Calu3 (cell line): Measurements from ENCODE around the gene STYXL1. TPM values are rescaled to one million over a fixed set of nuclear protein-coding genes. Genes with fewer than 3 reads are reported as not detected.
"Not testable (repeated sequence)": the region's sequence is repeated elsewhere in the genome, so short reads cannot be mapped to it uniquely, and the experiment has no call there.

Experiments used
- BruUV-seq: library from RNA; stranded (reverse); fragments of 400-500 nt; replicated peaks from 2 replicates; lab custom pipeline; 2021; lab: Mats Ljungman, UMichigan
- CTCF ChIA-PET: fragments of 300-600 bp; sonication (Branson Sonifier 250); formaldehyde crosslinking; loops from one replicate; lab custom pipeline; 2022; ENCODE audit warnings: antibody characterized with exemption; lab: Charles Lee
- DNase-seq: peaks from one replicate; pipeline ENCODE4 v3.0.0; 2022
- H3K27ac Mint-ChIP-seq: one replicate; pipeline ENCODE4 v1.8.0; 2022; ENCODE audit warnings: mixed read lengths; ENCODE audit not compliant: unreplicated experiment
- H3K27me3 Mint-ChIP-seq: one replicate; pipeline ENCODE4 v1.8.0; 2022; ENCODE audit warnings: mixed read lengths; ENCODE audit not compliant: unreplicated experiment
- H3K36me3 Mint-ChIP-seq: one replicate; pipeline ENCODE4 v1.8.0; 2022; ENCODE audit warnings: mild to moderate bottlenecking, moderate library complexity, mixed read lengths; ENCODE audit not compliant: insufficient read depth, unreplicated experiment
- H3K4me1 Mint-ChIP-seq: one replicate; pipeline ENCODE4 v1.8.0; 2022; ENCODE audit warnings: mild to moderate bottlenecking, low read depth, mixed read lengths; ENCODE audit not compliant: unreplicated experiment
- H3K4me3 Mint-ChIP-seq: one replicate; pipeline ENCODE4 v1.8.0; 2022; ENCODE audit warnings: mild to moderate bottlenecking, low read depth, moderate library complexity, mixed read lengths; ENCODE audit not compliant: unreplicated experiment
- H3K9me3 Mint-ChIP-seq: one replicate; pipeline ENCODE4 v1.8.0; 2022; ENCODE audit warnings: low read depth, mixed read lengths; ENCODE audit not compliant: unreplicated experiment
- CTCF ChIP-seq: fragments of 200-600 bp; IDR thresholded peaks from one replicate; pipeline ENCODE4 v1.8.0; 2022; ENCODE audit warnings: antibody characterized with exemption; ENCODE audit not compliant: unreplicated experiment
- intact Hi-C: fragments of 100-400 bp; cut with micrococcal nuclease; formaldehyde crosslinking; loops from one replicate; pipeline ENCODE4 v1.10.0; 2022; ENCODE audit not compliant: unreplicated experiment
- total RNA-seq: library from RNA; stranded (reverse); gene quantifications from 2 replicates; pipeline ENCODE4 v1.2.3, GENCODE V29; 2022

The STYXL1 gene
- total RNA-seq, 1 experiment from 2014 or later: 39.9 TPM

GRCh38 chr7:76020031-76020714 lies 27.6 kb downstream of the STYXL1 start:
- no peaks in the 10 kb centered on the region for H3K9me3 Mint-ChIP-seq
- H3K36me3 Mint-ChIP-seq: peaks cover 7% of the 10 kb centered on the region
- no peaks in the 10 kb centered on the region for H3K27me3 Mint-ChIP-seq
- peak; percentile 64 for TF ChIP-seq CTCF
- H3K4me3 Mint-ChIP-seq: no peak overlapping the region
- DNase-seq: peak; percentile 69
- CTCF ChIA-PET: interaction anchor here (0.6 to 1.7 kb wide), 5 partner anchors 148 to 291 kb away, joined by 3 to 22 read pairs (median 5); no protein-coding TSS in a partner anchor
- H3K4me1 Mint-ChIP-seq: no peaks in the 10 kb centered on the region
- no peak overlapping the region for H3K27ac Mint-ChIP-seq
- no TSS peak for BruUV-seq
- intact Hi-C loops: loop anchor here (1.0 kb wide), 1 partner anchor 154 kb away; no protein-coding TSS in a partner anchor

- H3K4me1 Mint-ChIP-seq, H3K4me3 Mint-ChIP-seq, H3K27me3 Mint-ChIP-seq, DNase-seq, H3K27ac Mint-ChIP-seq, intact Hi-C loops, BruUV-seq, H3K36me3 Mint-ChIP-seq, H3K9me3 Mint-ChIP-seq: not testable (repeated sequence)
- CTCF ChIA-PET: interaction anchor here (1.0 kb wide), 1 partner anchor 153 kb away, joined by 4 read pairs; no protein-coding TSS in a partner anchor
Measured at GRCh38 chr7:76018520-76018919, 29.3 kb downstream of the STYXL1 start.

- CTCF ChIA-PET: no interaction called here
- no TSS peak for BruUV-seq
Measured at GRCh38 chr7:76016191-76016947, 31.4 kb downstream of the STYXL1 start.

GRCh38 chr7:76011442-76011861 lies 36.3 kb downstream of the STYXL1 start:
- intact Hi-C loops: no loop called here
- CTCF ChIA-PET: interaction anchor here (0.6 kb wide), 1 partner anchor 25 kb away, joined by 3 read pairs; no protein-coding TSS in a partner anchor

More at GRCh38 chr7:76016191-76016947, 31.4 kb downstream of the STYXL1 start:
- TF ChIP-seq CTCF: no peak
- no peaks in the 10 kb centered on the region for H3K9me3 Mint-ChIP-seq
- intact Hi-C loops: no loop called here
- no peak for DNase-seq
- H3K27ac Mint-ChIP-seq: no peak overlapping the region
- H3K4me3 Mint-ChIP-seq: no peak overlapping the region
- H3K36me3 Mint-ChIP-seq: peaks cover 13% of the 10 kb centered on the region
- no peaks in the 10 kb centered on the region for H3K4me1 Mint-ChIP-seq
- no peaks in the 10 kb centered on the region for H3K27me3 Mint-ChIP-seq

More at GRCh38 chr7:76011442-76011861, 36.3 kb downstream of the STYXL1 start:
- peaks cover 16% of the 10 kb centered on the region for H3K4me1 Mint-ChIP-seq
- no peaks in the 10 kb centered on the region for H3K27me3 Mint-ChIP-seq
- H3K4me3 Mint-ChIP-seq: no peak overlapping the region
- H3K9me3 Mint-ChIP-seq: no peaks in the 10 kb centered on the region
- no peak for TF ChIP-seq CTCF
- no peak for DNase-seq
- H3K27ac Mint-ChIP-seq: no peak overlapping the region
- peaks cover 15% of the 10 kb centered on the region for H3K36me3 Mint-ChIP-seq
- no TSS peak for BruUV-seq
